Measurements from ENCODE around the gene NFATC1.

The NFATC1 gene

DNA sequence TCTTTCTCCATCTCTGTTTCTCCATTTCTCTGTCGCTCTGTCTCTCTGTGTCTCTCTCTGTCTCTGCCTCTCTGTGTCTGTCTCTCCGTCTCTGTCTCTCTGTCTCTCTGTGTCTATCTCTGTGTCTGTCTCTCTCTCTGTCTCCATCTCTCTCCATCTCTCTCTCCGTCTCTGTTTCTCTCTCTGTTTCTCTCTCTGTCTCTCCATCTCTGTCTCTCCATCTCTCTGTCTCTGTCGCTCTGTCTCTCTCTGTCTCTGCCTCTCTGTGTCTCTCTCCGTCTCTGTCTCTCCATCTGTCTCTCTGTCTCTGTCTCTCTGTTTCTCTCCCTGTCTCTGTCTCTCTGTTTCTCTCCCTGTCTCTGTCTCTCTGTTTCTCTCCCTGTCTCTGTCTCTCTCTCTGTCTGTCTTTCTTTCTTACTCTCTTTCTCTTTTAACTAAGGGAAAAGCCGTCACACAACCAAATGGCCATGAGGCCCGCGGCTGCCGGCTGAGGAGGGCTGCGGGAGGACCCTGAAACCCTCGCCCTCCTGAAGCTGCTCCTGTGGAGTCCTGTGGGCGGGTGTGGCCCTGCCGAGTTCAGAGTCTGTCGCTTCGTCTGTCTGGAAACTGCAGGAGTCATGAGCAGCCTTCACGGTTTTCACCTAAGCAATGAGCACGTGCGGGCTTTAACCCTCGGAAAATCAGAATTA, 29.3 kb downstream of the NFATC1 start:
- no peak for DNase-seq

DNA sequence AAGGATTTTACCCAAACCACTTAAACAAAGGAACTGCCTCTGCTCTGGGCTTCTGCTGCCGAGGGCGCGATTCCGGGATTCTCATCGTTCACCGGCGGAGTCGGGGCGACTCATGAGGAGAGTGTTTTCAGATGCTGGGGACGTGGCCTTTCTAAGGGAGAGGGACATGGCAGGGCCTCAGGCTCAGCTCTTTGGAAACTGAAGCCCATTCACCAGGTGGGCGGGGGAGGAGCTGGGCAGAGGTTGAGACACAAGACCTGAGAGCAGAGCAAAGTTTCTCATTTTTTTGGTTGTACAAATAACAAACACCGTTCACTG, 29.8 kb downstream of the NFATC1 start:
- DNase-seq, result no peak

GRCh38 chr18:79426376-79427300, 30.9 kb downstream of the NFATC1 start:
- no peak for DNase-seq

DNA sequence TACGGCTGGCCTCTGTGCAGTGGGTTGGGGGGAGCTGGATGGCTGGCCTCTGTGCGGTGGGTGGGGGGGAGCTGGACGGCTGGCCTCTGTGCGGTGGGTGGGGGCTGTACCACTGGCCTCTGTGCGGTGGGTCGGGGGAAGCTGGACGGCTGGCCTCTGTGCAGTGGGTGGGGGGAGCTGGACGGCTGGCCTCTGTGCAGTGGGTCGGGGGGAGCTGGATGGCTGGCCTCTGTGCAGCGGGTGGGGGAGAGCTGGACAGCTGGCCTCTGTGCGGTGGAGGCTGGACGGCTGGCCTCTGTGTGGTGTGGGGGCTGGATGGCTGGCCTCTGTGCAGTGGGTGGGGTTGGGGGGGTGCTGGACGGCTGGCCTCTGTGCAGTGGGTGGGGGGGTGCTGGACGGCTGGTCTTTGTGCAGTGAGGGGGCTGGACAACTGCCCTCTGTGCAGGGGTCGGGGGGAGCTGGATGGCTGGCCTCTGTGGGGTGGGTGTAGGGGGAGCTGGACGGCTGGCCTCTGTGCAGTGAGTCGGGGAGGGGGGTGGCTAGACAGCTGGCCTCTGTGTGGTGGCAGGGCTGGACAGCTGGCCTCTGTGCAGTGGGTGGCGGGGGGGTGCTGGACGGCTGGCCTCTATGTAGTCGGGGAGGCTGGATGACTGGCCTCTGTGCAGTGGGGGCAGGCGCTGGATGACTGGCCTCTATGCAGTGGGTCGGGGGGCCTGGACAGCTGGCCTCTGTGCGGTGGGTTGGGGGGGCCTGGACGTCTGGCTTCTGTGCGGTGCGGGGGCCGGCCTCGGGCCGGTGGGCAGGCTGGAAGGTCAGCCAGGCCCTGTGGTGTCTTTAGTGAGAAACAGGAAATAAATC, 31.9 kb downstream of the NFATC1 start:
- DNase-seq, result no peak

GRCh38 chr18:79428287-79428686, 32.6 kb downstream of the NFATC1 start:
- no peak for DNase-seq

GRCh38 chr18:79429381-79429780, 33.7 kb downstream of the NFATC1 start:
- no peak for DNase-seq

- no peak for DNase-seq
Measured at GRCh38 chr18:79429785-79430281, 34.1 kb downstream of the NFATC1 start.

DNA sequence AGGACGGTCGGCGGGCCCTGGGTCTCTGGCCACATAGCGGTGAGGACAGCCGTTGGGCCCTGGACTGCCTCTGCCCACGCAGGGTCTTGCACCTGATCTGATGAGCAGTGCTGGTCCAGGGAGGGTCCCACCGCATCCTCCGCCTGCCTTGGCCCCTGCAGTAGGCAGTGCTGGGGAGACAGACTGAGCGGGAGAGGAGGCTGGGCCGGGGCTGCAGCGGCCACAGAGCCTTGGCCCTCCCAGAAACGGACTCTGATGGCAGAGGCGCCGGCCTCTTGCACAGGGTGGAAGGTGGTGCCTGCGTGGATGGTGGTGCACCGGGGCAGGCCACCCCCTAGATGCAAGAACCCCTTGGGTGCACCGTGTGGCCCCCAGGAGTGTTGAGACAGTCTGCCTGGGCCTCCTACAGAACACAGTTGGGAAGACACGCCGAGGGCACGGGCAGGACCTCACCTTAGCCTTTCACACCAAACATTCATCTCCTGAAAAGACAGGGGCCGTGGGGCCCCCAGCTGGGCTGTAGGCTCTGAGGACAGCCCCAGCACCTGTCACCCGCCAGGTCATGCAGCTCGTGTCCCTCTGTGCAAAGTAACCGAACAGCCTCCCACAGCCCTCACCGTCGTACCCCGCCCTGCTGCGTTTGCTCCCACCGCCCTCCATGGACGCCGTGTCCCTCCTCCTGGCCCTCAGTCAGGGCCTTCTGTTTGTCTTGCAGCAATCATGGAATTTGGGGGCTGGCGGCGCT, 36.8 kb downstream of the NFATC1 start:
- DNase-seq, result no peak

DNA sequence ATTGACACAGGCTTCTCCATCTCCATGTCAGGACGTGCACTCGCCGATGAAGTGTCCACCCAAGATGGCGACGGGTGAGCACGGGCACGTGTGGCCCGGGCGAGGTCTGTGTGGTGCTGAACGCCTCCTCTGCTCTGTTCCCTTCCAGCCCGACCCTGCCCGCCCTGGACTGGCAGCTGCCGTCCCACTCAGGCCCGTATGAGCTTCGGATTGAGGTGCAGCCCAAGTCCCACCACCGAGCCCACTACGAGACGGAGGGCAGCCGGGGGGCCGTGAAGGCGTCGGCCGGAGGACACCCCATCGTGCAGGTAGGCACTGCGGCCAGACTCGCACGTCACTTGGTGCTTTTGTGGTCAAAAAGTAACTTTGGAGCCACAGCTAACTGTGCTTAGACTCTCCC, 37.7 kb downstream of the NFATC1 start:
- DNase-seq, result no peak

GRCh38 chr18:79434607-79435401, 39.1 kb downstream of the NFATC1 start:
- no peak for DNase-seq

GRCh38 chr18:79436556-79437275, 41.0 kb downstream of the NFATC1 start:
- no peak for DNase-seq

GRCh38 chr18:79438089-79438897, 42.6 kb downstream of the NFATC1 start:
- no peak for DNase-seq

DNA sequence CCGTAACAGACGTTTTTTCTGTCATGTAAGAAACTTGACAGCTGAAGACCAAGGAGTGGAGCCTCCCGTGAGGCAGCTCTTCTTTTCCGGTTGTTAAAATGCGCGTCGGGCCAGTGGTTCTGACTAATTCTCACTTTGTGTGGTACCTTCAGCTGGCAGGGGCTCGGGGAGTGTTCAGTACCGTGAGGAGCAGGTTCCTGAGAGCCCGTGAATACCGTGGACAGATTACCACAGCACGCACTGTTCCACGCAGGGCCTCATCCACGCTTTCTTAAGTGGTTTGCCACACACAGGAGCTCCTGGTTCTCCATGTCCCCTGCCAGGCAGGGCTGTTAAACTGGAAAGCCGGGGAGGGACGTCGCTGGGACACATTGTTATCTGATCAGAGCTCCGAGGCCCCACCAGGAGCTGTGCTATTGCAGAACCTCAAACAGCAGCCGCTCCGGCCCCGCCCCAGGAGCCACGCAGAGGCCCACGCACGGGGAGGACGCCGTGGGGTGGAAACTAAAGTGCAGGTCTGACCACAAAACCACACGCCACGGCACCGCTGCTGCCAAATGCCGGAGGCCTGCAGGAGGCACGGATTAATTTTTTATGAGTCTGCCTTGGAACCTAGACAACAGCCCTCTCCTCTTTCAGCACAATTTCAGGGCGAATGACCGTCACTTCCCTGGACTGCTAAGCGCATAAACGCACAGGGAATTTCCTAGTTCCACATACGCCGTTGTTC, 43.3 kb downstream of the NFATC1 start:
- DNase-seq, result no peak

- DNase-seq, result no peak
Measured at GRCh38 chr18:79439628-79440023, 43.9 kb downstream of the NFATC1 start.

DNA sequence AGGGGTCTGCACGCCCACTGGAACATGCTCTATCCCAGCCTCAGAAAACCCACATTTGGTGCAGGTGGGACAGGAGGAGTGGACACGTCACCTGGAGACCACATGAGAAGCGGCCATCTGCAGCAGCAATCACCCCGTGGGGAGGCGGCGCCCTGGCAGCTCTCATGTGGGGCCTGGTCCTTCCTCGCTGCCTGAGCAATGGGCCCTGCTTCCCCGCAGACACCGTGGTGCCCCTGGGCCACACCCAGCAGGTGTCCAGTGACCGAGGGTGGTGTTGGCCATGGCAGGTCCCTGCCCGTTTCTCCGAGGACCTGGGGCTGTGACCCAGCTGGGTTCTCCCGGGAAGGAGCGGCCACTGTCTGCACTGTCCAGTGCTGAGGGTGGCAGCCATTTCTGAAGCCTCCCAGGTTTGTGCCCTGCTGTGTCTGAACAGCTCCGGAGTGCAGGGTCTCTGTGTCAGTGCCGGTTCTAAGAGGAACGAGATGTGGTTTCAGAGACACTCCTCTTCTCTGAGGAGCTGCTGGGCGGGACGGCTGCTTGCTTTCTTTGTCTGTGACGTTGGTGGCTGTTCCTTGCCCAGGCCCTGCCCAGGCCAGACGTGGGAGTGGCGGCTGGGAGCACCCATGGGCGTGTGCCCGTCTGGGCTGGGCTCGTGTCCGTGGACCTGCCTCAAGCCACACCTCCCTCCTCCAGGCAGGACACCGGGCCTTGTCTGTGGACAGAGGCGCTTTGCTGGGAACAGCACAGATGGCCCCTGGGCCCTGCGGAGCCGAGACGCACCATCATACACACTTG, 44.8 kb downstream of the NFATC1 start:
- DNase-seq, result no peak

DNA sequence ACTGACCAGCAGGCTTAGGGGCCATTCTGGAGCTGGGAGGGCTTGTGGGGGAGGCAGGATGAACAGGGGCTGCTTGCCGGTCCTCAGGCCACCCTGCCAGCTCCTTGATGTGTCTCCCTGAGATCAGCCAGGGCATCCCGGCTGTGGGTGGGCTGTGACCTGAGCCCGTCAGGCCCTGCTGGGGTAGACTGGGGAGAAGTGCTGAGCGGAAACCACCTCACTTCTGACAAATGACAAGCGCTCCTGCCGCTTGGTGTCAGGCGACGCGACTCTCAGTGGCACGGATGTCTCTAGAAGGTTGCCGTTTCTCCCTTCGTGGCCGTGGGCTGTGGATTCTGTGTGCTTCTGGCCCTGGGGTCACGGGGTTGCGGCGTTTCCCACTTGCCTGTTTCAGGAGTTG, 45.7 kb downstream of the NFATC1 start:
- DNase-seq, result no peak

- DNase-seq, result no peak
Measured at GRCh38 chr18:79442508-79443221, 46.9 kb downstream of the NFATC1 start.

- no peak for DNase-seq
Measured at GRCh38 chr18:79445221-79445620, 49.5 kb downstream of the NFATC1 start.

All from NCI-H187 (cell line).